ENCODE data around the gene CNN2. TPM values are rescaled to one million over a fixed set of nuclear protein-coding genes. Genes with fewer than 3 reads are reported as not detected.

Gene CNN2
- polyA plus RNA-seq, 1 donor from 2014 or later = 42.8 TPM

GRCh38 chr19:1070576-1070930 lies 44.1 kb downstream of the CNN2 start:
- H3K4me2 ChIP-seq (ENCODE audit: low read length) = no peak overlapping the region
- no peaks in the 10 kb centered on the region for H3F3A ChIP-seq (ENCODE audit: insufficient read depth, low read length, poor library complexity, severe bottlenecking)
- no peak overlapping the region for H2AFZ ChIP-seq (ENCODE audit: low read depth, low read length)
- no peak overlapping the region for H3K9ac ChIP-seq (ENCODE audit: low read length)
- H3K9me3 ChIP-seq (ENCODE audit: low read length) = no peaks in the 10 kb centered on the region
- H3K4me3 ChIP-seq (ENCODE audit: low read length) = no peak overlapping the region
- no peaks in the 10 kb centered on the region for H3K9me2 ChIP-seq (ENCODE audit: insufficient read depth, low read length)
- peaks cover 54% of the 10 kb centered on the region for H3K27me3 ChIP-seq (ENCODE audit: insufficient read depth, low read depth, low read length)
- H3K79me2 ChIP-seq (replicated peaks; ENCODE audit: insufficient read depth, low read length) = no peaks in the 10 kb centered on the region
- H3K36me3 ChIP-seq (ENCODE audit: insufficient read depth, low read length) = no peaks in the 10 kb centered on the region
- no peak for TF ChIP-seq SMC3 (conservative IDR thresholded peaks at IDR 0.05; ENCODE audit: poor library complexity)
- no peak for TF ChIP-seq MXI1 (conservative IDR thresholded peaks at IDR 0.05; ENCODE audit: poor library complexity, severe bottlenecking)
- no peak for TF ChIP-seq EZH2 (IDR thresholded peaks at IDR 0.05; ENCODE audit: borderline replicate concordance, insufficient read depth, low read length, poor library complexity, severe bottlenecking)
- TF ChIP-seq, protein P1, sequence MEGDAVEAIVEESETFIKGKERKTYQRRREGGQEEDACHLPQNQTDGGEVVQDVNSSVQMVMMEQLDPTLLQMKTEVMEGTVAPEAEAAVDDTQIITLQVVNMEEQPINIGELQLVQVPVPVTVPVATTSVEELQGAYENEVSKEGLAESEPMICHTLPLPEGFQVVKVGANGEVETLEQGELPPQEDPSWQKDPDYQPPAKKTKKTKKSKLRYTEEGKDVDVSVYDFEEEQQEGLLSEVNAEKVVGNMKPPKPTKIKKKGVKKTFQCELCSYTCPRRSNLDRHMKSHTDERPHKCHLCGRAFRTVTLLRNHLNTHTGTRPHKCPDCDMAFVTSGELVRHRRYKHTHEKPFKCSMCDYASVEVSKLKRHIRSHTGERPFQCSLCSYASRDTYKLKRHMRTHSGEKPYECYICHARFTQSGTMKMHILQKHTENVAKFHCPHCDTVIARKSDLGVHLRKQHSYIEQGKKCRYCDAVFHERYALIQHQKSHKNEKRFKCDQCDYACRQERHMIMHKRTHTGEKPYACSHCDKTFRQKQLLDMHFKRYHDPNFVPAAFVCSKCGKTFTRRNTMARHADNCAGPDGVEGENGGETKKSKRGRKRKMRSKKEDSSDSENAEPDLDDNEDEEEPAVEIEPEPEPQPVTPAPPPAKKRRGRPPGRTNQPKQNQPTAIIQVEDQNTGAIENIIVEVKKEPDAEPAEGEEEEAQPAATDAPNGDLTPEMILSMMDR (IDR thresholded peaks at IDR 0.05; ENCODE audit: poor library complexity, severe bottlenecking) = no peak
- TF ChIP-seq POLR2AphosphoS5 (IDR thresholded peaks at IDR 0.05) = no peak
- TF ChIP-seq EP300 (conservative IDR thresholded peaks at IDR 0.05; ENCODE audit: poor library complexity, severe bottlenecking) = no peak
- TF ChIP-seq REST (IDR thresholded peaks at IDR 0.05; ENCODE audit: borderline replicate concordance) = no peak
- TF ChIP-seq RAD21 (conservative IDR thresholded peaks at IDR 0.05) = no peak
- no peak for TF ChIP-seq TAF1 (IDR thresholded peaks at IDR 0.05; ENCODE audit: low read depth)
- no peaks in the 10 kb centered on the region for H4K20me1 ChIP-seq (ENCODE audit: insufficient read depth)
- no peak overlapping the region for H3K27ac ChIP-seq (ENCODE audit: low read length)

- no peaks in the 10 kb centered on the region for H3K36me3 ChIP-seq (ENCODE audit: insufficient read depth, low read length)
- no peak overlapping the region for H3K4me2 ChIP-seq (ENCODE audit: low read length)
- H3K27me3 ChIP-seq (ENCODE audit: insufficient read depth, low read depth, low read length) = peaks cover 51% of the 10 kb centered on the region
- no peaks in the 10 kb centered on the region for H4K20me1 ChIP-seq (ENCODE audit: insufficient read depth)
- no peak overlapping the region for H2AFZ ChIP-seq (ENCODE audit: low read depth, low read length)
- H3K27ac ChIP-seq (ENCODE audit: low read length) = no peak overlapping the region
- no peaks in the 10 kb centered on the region for H3K9me2 ChIP-seq (ENCODE audit: insufficient read depth, low read length)
- TF ChIP-seq SMC3 (conservative IDR thresholded peaks at IDR 0.05; ENCODE audit: poor library complexity) (no peak), EZH2 (IDR thresholded peaks at IDR 0.05; ENCODE audit: borderline replicate concordance, insufficient read depth, low read length, poor library complexity, severe bottlenecking) (no peak), RAD21 (conservative IDR thresholded peaks at IDR 0.05) (no peak), TAF1 (IDR thresholded peaks at IDR 0.05; ENCODE audit: low read depth) (no peak), REST (IDR thresholded peaks at IDR 0.05; ENCODE audit: borderline replicate concordance) (no peak), EP300 (conservative IDR thresholded peaks at IDR 0.05; ENCODE audit: poor library complexity, severe bottlenecking) (no peak), MXI1 (conservative IDR thresholded peaks at IDR 0.05; ENCODE audit: poor library complexity, severe bottlenecking) (no peak), POLR2AphosphoS5 (IDR thresholded peaks at IDR 0.05) (no peak)
- TF ChIP-seq, protein P1 (IDR thresholded peaks at IDR 0.05; ENCODE audit: poor library complexity, severe bottlenecking) = no peak
- no peaks in the 10 kb centered on the region for H3K9me3 ChIP-seq (ENCODE audit: low read length)
- H3K9ac ChIP-seq (ENCODE audit: low read length) = no peak overlapping the region
- no peaks in the 10 kb centered on the region for H3K79me2 ChIP-seq (replicated peaks; ENCODE audit: insufficient read depth, low read length)
- H3K4me3 ChIP-seq (ENCODE audit: low read length) = no peak overlapping the region
- H3F3A ChIP-seq (ENCODE audit: insufficient read depth, low read length, poor library complexity, severe bottlenecking) = no peaks in the 10 kb centered on the region
Measured at GRCh38 chr19:1070931-1071791, 44.8 kb downstream of the CNN2 start.

Data from neural cell (in vitro differentiated cells).